Activated effector memory CD4-positive, alpha-beta T cell treated with Interleukin-2 at 50 U/mL for 16 hours (primary cell): ENCODE measurements around the gene C1D.

Experiments used
- DNase-seq: peaks from one replicate; pipeline ENCODE4 v3.0.0-alpha.2; 2020

The C1D gene

DNA sequence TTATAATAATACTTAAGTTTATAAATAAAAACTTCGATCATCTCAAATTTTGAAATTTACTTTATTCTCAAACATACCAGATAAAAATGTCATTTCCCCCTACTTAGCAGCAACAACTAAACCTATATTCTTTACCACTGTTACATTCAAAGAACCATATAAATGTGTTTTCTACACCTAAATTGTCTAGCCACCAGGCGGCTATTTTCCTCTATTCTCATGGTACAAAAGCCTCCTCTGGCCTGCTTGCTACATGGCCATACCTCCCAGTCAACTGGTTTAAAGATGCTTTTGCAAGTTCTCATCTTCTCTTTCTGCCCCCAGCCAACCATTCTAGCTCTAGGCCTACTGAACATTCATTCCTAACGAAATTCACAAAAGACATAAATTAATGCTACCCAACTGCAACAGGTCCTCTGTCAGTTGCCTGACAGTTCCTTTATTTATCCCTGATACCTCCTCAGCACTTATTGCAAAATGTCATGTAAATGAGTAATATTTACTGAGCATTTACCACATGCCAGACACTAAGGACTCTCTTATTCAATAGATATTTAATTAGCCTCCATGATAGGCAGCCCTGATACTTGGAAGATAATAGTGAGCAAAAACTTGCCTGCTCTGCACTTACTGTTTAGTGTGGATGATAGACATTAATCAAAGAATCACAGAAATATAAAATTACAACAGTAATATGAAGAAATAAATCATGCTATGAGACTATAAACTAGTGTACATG, 5.0 kb downstream of the C1D start:
- DNase-seq = no peak

DNA sequence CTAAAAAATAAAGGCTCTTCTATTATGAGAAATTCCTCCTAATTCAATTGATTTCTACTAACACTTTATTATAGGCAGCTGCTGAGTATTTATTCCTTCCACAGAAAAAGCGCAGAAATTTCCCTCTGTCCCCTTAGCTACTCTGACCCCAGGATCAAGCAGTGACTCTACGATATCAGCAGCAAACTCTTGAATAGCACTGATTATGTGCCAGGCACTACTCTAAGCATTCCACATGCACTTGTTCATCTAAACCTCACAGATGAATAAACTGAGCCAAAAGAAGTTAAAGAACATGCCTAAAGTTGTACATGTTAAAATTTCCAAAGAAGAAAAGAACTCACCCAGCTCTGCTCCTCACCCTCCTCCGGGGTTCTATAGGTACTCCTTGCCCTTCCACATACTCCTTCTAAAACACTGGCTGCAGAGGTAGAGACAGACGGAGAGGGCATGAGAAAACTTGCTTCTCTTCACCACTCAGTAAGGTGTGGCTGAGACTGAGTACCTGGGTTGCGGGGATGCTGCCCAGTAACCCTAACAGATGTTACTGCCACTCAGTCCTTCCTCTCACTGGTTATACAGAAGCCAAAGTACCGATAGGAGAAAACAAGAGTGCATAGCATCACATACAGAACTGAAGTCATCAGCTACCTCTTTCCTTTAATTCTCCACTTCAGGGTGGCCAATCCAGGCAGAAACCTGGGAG, 9.9 kb downstream of the C1D start:
- no peak for DNase-seq

DNA sequence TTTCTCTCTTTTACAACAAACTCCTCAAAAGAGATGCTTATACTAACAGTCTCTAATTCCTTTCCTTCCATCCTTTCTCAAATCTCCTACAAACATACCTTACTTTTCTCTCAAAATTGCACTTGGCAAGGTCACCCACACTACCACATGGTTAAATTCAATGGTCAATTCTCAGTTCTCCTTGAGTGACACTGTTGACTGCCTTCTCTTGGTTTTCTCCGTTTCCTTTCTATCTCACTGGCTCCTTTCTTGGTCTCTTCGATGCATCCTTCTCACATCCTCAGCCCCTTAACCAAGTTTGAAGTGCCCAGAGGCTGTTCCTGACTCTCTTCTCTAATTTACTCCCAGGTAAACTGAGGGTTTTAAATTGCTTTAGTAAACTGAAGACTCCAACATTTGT, 12.5 kb downstream of the C1D start:
- DNase-seq = no peak

DNA sequence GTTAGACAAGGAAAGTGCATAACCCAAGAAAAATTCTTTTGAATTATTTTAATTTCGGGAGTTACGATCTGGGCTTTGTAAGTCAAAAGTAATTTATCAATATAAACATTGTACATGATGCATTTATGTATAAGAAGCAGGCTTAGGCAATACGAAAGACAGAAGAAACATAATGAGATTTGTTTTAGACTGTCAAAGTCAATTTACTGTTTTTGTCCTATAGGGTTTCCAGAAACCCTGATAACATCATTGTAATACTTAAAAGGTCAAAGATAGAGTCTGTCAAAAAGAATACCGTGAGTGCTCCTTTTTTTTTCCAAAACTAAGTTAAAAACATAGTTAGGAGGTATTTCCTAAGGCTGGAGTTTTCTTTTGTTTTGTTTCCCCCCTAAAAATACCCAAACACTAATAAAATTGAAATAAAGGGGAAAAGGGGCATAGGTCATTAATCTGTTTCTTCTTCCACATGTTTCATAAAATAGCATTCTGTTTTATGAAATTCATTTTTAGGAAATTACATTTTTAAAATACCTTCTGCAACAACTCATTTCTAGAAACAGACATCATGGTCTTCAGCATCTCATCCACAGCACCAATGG, 16.1 kb downstream of the C1D start:
- no peak for DNase-seq

DNA sequence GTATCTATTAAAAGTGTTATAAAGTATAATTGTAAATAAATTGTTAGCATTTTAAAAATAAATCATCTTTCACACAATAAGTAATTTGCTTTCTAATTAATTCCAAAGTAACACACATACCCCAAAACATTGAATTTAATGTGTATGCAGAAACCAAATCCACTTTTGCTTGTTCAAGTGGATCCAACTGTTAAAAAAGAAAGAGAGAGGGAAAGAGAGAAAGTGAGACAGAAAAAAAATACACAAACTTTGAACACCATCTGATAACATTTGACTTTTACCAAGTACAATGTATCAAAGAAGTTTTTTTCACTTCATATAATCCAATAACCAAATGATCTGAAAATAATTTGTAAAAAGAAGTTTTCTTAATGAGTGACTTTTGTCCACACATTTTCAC, 16.6 kb downstream of the C1D start:
- no peak for DNase-seq

DNA sequence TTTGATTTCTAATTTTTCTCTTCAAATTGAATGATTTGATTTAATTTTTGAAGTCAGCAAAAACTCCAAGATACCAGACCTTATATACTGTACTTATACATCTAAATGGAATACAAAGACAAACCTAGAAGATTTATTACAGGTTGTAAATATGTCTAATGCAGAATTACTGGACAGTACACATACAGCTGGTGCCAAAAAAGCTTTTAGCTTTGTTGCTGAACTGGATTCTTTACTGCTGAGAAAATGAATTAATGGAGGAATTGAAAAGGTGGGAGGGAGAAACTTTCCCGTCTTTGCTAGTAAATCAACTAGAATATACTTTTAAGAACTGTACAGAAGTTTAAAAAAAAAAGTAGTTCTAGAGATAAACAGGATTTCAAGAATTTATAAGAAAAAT, 17.5 kb downstream of the C1D start:
- DNase-seq = no peak

DNA sequence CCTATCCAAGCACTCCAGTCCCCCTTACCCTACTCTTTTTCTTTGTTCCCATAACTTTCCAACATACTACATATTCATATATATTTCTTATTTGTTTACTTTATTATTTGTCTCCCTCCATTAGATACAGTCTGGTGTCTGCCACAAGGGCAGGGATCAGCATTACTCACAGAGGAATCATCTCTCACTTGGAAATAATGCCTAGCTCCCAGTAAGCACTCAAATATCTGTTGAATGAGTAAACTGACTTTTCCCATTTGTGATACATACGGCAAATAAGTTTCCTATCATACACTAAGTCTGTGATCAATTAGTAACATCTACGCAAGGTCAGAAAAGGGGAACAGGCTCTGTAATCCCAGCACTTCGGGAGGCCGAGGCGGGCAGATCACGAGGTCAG, 18.7 kb downstream of the C1D start:
- DNase-seq = no peak

DNA sequence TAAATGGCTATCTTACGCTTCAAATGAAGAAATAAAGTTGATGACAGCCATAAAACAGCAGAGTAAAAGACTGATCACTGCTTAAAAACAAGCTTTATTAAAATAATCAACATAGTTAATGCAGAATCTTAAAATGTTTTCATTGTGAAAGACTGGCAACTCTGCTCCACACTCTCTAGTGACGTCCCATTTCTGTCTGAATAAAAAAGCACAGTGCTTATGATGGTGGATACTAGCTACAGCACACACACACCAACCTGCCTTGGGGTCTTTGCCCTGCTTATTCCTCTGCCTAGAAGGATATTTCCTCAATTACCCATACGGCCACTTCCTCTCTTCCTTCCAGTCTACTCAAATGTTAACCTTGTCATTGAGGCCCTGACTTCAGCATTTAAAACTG, 19.1 kb downstream of the C1D start:
- no peak for DNase-seq

DNA sequence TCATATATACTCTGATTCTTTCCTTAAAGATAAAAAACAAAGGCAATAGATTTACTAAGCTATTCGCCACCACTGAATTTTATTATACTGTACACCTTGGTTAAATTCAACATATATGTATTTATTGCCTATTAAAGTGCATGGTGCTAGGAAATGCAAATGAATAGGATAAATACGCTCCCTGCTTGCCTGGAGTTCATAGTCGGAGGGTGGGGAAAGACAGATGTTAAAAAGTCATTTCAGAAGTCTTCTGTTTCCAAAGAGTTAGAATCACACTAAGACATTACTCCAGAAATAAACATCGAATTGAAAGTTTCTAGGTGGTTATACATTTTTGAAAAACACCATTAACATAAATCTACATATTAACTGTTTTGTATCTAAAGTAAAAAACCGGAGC, 19.8 kb downstream of the C1D start:
- DNase-seq = no peak

DNA sequence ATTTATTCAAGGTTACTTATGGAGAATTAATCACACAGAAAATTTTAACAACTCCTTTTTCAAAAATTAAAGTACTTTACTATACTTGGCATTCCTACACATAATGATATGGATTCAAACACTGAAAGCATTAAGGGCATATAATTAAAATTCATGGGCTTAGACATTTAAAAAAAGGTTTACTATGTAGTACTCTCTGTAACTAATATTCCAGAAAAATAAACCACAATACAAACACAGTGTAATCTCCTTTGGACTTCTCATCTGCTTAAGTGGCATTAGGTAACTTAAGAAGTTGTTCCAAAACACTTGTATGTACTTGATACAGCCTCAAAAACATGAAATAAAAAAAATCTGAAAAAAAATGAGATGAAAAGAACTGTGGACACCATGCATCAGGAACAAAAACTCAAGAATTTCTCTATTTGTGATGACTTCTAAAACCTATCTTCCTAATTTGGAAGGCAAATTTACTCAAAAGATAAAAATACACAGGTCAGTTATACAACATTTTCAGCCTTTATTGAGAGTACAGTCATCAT, 21.0 kb downstream of the C1D start:
- DNase-seq = no peak

DNA sequence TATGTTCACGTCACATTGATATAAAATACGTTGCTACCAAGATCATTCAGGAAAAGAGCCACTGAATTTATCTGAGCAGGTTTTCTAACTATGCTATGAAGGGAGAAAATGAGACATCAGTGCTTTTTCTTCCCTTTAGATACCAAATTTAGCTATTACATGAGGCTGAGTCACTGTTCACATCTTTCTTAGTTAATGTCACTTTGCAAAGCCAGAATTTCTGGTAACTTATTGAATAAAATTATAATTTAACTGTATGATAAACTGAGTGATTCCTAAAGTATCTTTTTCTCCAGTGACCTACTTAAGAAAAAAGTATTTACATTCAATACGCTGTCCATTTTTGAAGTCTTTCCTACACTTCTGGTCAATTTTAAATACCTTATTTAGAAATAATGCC, 22.7 kb downstream of the C1D start:
- DNase-seq = no peak

DNA sequence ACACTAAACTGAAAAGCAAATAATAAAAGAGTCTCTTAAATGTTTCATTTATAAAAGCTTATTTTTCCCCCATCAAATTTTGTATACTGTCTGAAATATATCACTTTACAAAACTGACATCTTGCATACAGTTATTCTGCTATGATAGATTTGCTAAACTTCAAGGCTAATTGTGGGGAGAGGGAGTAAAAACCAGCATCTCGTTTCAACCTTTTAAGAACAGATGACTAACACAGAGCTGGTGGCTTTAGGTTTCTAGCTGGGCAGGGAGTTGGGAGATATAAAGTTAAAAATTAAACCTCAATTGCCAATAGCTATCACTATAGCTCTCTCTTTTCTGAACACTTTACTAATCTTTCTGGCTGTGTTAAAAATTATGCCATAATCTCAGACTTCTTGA, 23.5 kb downstream of the C1D start:
- no peak for DNase-seq

DNA sequence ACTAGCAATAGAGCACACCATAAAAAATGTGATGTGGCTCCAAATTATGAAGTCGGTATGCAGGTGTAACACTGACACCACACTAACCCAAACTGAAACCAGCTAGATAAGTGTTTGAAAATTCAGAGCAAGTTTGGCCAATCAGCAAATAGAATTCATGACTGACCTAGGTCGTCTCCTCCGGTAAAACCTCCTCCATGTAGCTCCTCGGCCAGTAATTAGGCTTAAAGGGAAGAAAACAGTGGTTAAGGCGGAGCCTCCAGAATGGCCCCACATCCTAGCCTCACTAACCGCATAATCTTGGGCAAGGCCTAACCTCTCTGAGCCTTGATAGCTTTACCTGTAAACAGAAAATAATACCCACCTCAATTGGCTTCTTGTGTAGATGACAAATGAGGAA, 30.1 kb downstream of the C1D start:
- no peak for DNase-seq

DNA sequence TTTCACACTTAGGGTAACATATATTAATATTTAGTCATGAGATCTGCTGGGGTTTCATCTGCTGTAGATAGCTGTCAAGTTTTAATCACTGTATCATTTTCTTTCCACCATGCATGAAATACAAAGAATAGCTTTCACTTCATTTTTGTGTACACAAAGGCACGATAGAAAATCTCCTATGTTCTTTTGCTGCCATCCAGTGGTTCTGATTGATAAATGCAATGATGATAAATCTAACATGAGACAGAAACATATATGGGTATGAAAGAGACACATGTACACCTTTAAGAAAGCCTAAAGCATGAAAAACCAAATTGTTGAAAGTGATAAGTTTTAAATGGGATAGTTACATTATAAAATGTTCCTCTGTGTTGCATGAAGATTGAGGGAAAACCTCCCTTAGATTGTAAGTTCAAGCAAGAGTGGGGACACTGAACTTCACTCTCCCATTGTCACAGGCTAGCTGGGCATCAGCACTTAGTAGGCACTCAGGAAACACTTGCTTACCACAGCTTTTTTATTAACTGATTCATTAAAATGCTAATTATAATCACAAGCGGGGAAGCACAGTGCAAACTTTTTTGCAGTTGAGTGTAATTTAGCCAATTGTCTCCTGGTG, 31.2 kb downstream of the C1D start:
- no peak for DNase-seq

DNA sequence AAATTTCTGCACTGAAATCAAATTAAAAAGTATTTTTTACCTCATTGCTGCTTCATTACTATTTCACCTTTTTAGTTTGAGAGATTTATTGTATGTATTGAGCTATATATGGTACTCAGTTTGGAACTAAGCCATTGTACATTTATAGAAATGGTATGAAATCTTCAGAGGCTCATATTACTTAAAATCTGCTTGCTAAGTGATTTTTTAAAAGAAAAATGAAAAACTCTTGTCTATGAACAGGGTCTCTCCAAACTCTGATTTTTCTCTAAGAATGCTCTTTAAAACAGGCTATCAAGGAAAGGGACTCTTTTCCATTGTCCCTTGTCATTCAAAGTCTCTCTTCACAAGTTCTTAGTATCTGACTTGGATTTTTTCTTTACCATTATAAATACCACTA, 31.8 kb downstream of the C1D start:
- DNase-seq = no peak

DNA sequence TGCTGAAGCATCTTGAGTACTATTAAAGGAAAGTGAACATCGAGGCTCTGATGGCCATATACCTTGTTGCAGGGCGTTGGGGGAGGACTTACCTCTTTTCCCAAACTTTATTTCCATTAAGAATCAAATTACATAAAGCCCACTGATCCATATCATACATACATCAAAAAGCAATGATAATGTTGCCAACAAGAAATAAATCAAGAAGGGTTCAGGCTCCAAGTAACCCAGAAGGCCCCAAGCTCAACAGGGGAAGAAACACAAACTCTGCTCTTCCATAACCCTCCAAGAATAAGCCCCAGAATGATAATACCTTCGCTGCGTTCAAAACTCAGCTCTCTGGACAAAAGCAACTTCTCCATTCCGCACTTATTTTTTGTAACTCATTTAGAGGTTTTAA, 32.3 kb downstream of the C1D start:
- DNase-seq = no peak

DNA sequence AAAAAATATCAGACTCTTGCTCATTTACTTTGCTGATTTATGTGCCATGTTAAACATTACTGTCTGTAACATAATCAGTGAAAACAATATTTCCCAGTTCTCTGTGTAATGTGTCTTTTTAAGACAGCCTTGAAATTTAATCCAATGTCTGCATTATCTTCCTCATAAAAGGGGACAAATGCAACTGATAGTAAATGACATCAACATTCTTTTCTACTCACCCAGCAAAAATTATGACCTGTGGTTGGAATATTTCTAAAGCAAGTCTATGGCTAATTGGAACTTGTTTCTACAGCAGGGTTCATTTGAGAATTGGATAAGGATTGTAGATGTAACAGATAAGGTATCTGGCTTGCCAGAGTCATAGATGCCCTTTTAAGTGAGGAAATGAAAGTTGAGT, 34.8 kb downstream of the C1D start:
- no peak for DNase-seq

DNA sequence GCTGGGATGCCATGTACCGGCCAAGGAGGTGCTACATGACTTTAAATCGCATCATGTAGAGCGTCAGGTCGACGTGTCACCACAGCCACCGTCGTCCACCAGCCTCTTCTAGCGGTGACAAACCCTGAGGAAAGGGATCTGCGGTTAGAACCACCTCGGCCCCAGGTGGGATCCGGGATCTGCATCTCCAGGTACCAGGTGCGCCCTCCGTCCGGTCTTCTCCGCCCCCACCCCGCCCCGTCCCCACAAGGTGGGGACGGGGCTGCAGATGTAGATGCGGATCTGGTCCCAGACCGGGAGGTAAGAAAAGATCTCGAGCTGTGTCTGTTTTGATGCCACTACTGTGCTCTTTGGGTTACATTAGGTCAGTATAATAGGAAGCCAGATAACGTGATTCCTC, 38.4 kb downstream of the C1D start:
- no peak for DNase-seq

DNA sequence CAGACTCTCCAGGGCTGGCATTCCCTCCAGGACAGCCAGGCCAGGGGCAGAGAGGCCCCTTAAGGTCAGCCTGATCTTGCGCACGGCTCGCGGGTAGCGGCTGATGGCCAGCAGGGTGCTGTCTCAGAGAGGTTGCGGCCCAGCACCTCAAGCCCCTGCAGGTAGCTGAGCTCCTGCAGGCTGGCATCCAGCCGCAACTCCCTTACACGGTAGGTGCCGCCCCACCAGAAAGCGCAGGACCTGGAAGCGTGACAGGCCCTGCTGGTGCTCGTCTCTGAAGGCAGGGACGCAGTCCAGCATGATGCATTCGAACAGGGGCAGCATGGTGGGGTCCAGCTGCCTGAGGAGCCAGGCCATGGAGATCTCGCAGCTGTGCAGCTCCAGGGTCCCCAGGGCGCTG, 38.9 kb downstream of the C1D start:
- DNase-seq = no peak

DNA sequence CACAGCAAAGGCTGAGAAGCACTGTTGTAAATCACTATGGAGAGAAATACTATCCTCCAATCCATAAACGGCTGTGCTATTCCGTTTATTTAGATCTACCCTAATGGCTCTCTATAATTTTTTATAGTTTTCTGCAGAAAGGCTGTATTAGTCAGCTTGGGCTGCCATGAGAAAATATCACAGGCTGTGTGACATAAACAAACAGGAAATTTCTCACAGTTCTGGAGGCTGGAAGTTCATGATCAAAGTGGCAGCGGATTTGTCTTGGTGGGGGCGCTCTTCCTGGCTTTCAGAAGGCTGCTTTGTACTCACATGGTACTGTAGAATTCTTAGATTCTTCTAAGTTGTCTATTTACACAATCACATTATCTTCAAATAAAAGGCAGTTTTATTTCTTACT, 44.1 kb downstream of the C1D start:
- no peak for DNase-seq

DNA sequence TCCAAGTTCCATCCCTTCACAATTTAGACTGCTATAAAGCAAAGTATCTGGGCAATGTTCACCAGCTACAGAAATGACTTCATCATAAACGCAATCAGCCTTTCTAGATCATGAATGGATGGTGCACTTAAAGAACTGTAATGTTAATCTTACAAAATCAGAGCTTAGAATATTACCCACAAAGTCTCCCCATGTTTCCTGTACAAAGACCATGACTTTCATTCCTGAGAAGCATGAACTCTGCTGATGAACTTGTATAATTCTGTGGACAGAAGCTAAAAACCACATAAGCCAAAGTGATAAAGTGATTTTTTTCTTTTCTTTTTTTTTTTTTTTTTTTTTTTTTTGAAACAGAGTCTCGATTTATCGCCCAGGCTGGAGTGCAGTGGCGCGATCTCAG, 53.3 kb downstream of the C1D start:
- DNase-seq = no peak

DNA sequence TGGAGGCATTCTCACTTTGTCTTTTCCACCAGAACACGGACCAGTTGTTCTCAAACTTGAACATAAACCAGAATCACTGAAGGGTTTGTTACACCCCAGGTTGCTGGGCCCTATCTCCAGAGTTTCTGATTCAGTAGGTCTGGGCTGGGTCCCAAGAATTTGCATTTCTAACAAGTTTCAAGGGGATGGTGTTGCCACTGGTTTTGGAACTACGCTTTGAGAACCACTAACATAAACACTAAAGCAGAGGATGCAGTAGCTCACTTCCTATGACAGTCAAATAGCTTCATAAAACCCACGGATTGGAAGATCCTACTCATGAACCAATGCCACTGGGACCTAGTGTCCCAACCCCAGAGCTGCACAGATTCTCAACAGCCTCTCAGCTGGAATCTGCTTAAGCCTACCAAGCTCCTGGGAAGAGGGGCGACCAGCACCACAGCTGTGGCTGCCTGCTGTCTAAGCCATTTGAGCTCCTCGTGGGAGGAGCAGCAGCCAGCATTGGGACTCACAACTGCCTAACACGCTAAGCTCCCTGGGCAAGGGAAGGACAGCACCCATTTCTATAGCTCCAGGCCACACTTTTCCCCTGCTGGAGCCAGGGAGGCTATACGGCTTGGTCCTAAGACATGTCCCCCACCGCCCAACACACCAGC, 62.5 kb downstream of the C1D start:
- DNase-seq = no peak

DNA sequence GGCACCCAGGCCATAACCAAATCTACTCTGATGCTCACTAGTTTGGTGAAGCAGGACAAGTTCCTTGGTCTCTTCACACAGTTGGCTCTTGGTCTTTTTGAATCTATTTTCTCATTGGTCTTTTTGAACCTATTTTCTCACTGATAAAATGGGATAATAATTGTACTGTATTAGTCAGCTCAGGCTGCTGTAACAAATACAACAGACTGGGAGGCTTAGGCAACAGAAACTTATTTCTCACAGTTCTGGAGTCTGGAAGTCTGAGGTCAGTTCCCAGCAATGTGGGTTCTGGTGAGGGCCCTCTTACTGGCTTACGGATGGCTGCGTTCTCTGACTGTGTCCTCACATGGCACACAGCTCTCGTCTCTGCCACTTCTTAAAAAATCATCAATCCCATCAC, 63.5 kb downstream of the C1D start:
- no peak for DNase-seq
